Liver (tissue), 9 donors: ENCODE data around the gene SDK2. TPM values are rescaled to one million over a fixed set of nuclear protein-coding genes. Genes with fewer than 3 reads are reported as not detected.

ENCODE experiments used
- DNase-seq: peaks from one replicate; pipeline ENCODE4 v3.0.0-alpha.2; 2017; ENCODE audit warnings: low spot score
- H3K27ac ChIP-seq, 2 donors: one replicate each; pipeline ENCODE4 v1.7.0; 2013; ENCODE audit warnings: inconsistent platforms in 2 of 2, low read length in 2 of 2, control low read depth in 1 of 2, low read depth in 1 of 2, mild to moderate bottlenecking in 1 of 2
- H3K27me3 ChIP-seq, 4 donors: one replicate each; pipeline versions ENCODE4 v1.6.1 to v1.7.0; 2013; ENCODE audit warnings: low read length in 3 of 4, inconsistent platforms in 1 of 4, mild to moderate bottlenecking in 1 of 4, moderate library complexity in 1 of 4; ENCODE audit not compliant: control insufficient read depth in 4 of 4, insufficient read depth in 4 of 4
- H3K36me3 ChIP-seq, 4 donors: one replicate each; pipeline versions ENCODE4 v1.6.1 to v1.7.0; 2013; ENCODE audit warnings: low read length in 3 of 4, mild to moderate bottlenecking in 3 of 4, low read depth in 1 of 4, moderate library complexity in 1 of 4; ENCODE audit not compliant: control insufficient read depth in 4 of 4, insufficient read depth in 3 of 4
- H3K4me1 ChIP-seq, 4 donors: one replicate each; pipeline versions ENCODE4 v1.6.1 to v1.7.0; 2013; ENCODE audit warnings: low read length in 3 of 4, mild to moderate bottlenecking in 3 of 4, moderate library complexity in 1 of 4; ENCODE audit not compliant: control insufficient read depth in 4 of 4, insufficient read depth in 4 of 4
- H3K4me3 ChIP-seq, 3 donors: one replicate each; pipeline versions ENCODE4 v1.6.1 to v1.7.0; 2013; ENCODE audit warnings: low read length in 3 of 3, control low read depth in 1 of 3, low read depth in 1 of 3, mild to moderate bottlenecking in 1 of 3
- H3K9ac ChIP-seq, 2 donors: one replicate each; pipeline ENCODE4 v1.7.0; 2013; ENCODE audit warnings: low read length in 2 of 2, mild to moderate bottlenecking in 2 of 2, moderate library complexity in 2 of 2, control low read depth in 1 of 2, low read depth in 1 of 2
- H3K9me3 ChIP-seq, 4 donors: one replicate each; pipeline versions ENCODE4 v1.6.1 to v1.7.0; 2013; ENCODE audit warnings: low read length in 3 of 4; ENCODE audit not compliant: control insufficient read depth in 4 of 4
- ATF3 ChIP-seq: IDR thresholded peaks from 2 replicates; pipeline ENCODE4 v1.6.1; 2016; ENCODE audit warnings: antibody characterized with exemption
- CTCF ChIP-seq: fragments of 150-350 bp; IDR thresholded peaks from 2 replicates; pipeline ENCODE4 v1.5.1; 2017; ENCODE audit warnings: improper control_type of control experiment, low read depth, low read length; ENCODE audit not compliant: missing input control
- EGR1 ChIP-seq, 2 donors: IDR thresholded peaks; 2 replicates each; pipeline ENCODE4 v1.6.1; 2016 to 2018; ENCODE audit warnings: antibody characterized with exemption in 2 of 2, low read depth in 2 of 2
- FOXA1 ChIP-seq: IDR thresholded peaks from 2 replicates; pipeline ENCODE4 v1.6.1; 2016; ENCODE audit warnings: antibody characterized with exemption
- FOXA2 ChIP-seq: IDR thresholded peaks from 2 replicates; pipeline ENCODE4 v1.6.1; 2016; ENCODE audit warnings: antibody characterized with exemption
- GABPA ChIP-seq, 2 donors: IDR thresholded peaks in 1 of 2; conservative IDR thresholded peaks in 1 of 2; 2 replicates each; pipeline ENCODE4 v1.6.1; 2016; ENCODE audit warnings: antibody characterized with exemption in 2 of 2, mild to moderate bottlenecking in 1 of 2, moderate library complexity in 1 of 2
- HNF4A ChIP-seq, 2 donors: conservative IDR thresholded peaks; 2 replicates each; pipeline ENCODE4 v1.6.1; 2016; ENCODE audit warnings: antibody characterized with exemption in 2 of 2, mild to moderate bottlenecking in 2 of 2
- HNF4G ChIP-seq: IDR thresholded peaks from 2 replicates; pipeline ENCODE4 v1.6.1; 2016; ENCODE audit warnings: antibody characterized with exemption
- JUND ChIP-seq, 2 donors: IDR thresholded peaks; 2 replicates each; pipeline ENCODE4 v1.6.1; 2016; ENCODE audit warnings: antibody characterized with exemption in 2 of 2
- MAX ChIP-seq: IDR thresholded peaks from 2 replicates; pipeline ENCODE4 v1.6.1; 2016; ENCODE audit warnings: antibody characterized with exemption
- NR2F2 ChIP-seq: IDR thresholded peaks from 2 replicates; pipeline ENCODE4 v1.6.1; 2016; ENCODE audit warnings: antibody characterized with exemption
- REST ChIP-seq: IDR thresholded peaks from 2 replicates; pipeline ENCODE4 v1.6.1; 2016; ENCODE audit warnings: antibody characterized with exemption, mild to moderate bottlenecking
- SP1 ChIP-seq: IDR thresholded peaks from 2 replicates; pipeline ENCODE4 v1.6.1; 2018; ENCODE audit warnings: antibody characterized with exemption, mild to moderate bottlenecking
- TAF1 ChIP-seq: conservative IDR thresholded peaks from 2 replicates; pipeline ENCODE4 v1.6.1; 2016; ENCODE audit warnings: antibody characterized with exemption, mild to moderate bottlenecking
- YY1 ChIP-seq: IDR thresholded peaks from 2 replicates; pipeline ENCODE4 v1.6.1; 2016; ENCODE audit warnings: antibody characterized with exemption, mild to moderate bottlenecking
- ZBTB33 ChIP-seq: IDR thresholded peaks from 2 replicates; pipeline ENCODE4 v1.6.1; 2016; ENCODE audit warnings: antibody characterized with exemption
- WGBS: extraction: QIAGEN DNeasy Blood & Tissue Kit; methylation state at CpG from one replicate; pipeline ENCODE4 v1.1.7; 2013; 5-methylcytosine and 5-hydroxymethylcytosine counted together
- polyA plus RNA-seq, 2 donors: library from polyadenylated mRNA; stranded (reverse) in 1 of 2; unstranded in 1 of 2; fragments of 200-250 nt in 1 of 2; fragments of >200 nt in 1 of 2; fragmentation: Nextera tagmentation in 1 of 2; extraction: Ambion mirVana in 1 of 2; gene quantifications; one replicate each; pipeline versions ENCODE4 v1.2.1 to v1.2.3, GENCODE V29; 2013 to 2015
- total RNA-seq, 2 donors: library from RNA; depleted of rRNA; stranded (reverse); fragments of >200 nt; gene quantifications; one replicate each; pipeline ENCODE4 v1.2.3, GENCODE V29; 2014
- donor health status: healthy.
- donor health status: healthy.
- donor health status: healthy.
- donor health status: healthy.
- donor health status: healthy.

SDK2 gene
- total and polyA plus RNA-seq, 4 donors, result 0.05 to 0.42 (median 0.10) TPM

- no peak overlapping the region for H3K4me3 ChIP-seq
- WGBS, result 82% methylated on average over 12 of the region's 12 CpGs
- no peak for DNase-seq
- H3K27ac ChIP-seq, result no peak overlapping the region
- no peaks in the 10 kb centered on the region for H3K27me3 ChIP-seq
- no peak overlapping the region for H3K9ac ChIP-seq
- no peak for TF ChIP-seq ZBTB33
- TF ChIP-seq YY1, result no peak
- no peak for TF ChIP-seq EGR1 (IDR thresholded peaks at IDR 0.05; ENCODE audit: low read depth in 2 of 2)
- no peak for TF ChIP-seq HNF4A (conservative IDR thresholded peaks at IDR 0.05)
- no peak for TF ChIP-seq ATF3
- no peak for TF ChIP-seq GABPA (IDR thresholded peaks at IDR 0.05 in 1 of 2, conservative IDR thresholded peaks at IDR 0.05 in 1 of 2)
- no peak for TF ChIP-seq FOXA1
- no peak for TF ChIP-seq FOXA2
- no peak for TF ChIP-seq NR2F2
- no peak for TF ChIP-seq TAF1
- no peak for TF ChIP-seq REST
- no peak for TF ChIP-seq JUND (IDR thresholded peaks at IDR 0.05)
- no peak for TF ChIP-seq CTCF
- no peak for TF ChIP-seq MAX
- no peak for TF ChIP-seq SP1
- H3K9me3 ChIP-seq, result peaks cover 0 to 2% (median 0%) of the 10 kb centered on the region in 4 donors
- no peaks in the 10 kb centered on the region for H3K4me1 ChIP-seq
- H3K36me3 ChIP-seq, result no peaks in the 10 kb centered on the region
These were observed 18.1 kb downstream of the SDK2 start for GRCh38 chr17:73625991-73626673.

GRCh38 chr17:73625006-73625405 lies 19.2 kb downstream of the SDK2 start:
- Histone ChIP-seq H3K9ac (no peak overlapping the region), H3K36me3 (no peaks in the 10 kb centered on the region), H3K4me1 (no peaks in the 10 kb centered on the region), H3K4me3 (no peak overlapping the region), H3K27me3 (no peaks in the 10 kb centered on the region), H3K27ac (no peak overlapping the region), H3K9me3 (peaks cover 0 to 2% (median 0%) of the 10 kb centered on the region in 4 donors)
- WGBS, result 79% methylated on average over 7 of the region's 7 CpGs
- no peak for DNase-seq
- no peak for TF ChIP-seq FOXA2
- no peak for TF ChIP-seq HNF4G
- no peak for TF ChIP-seq EGR1 (IDR thresholded peaks at IDR 0.05; ENCODE audit: low read depth in 2 of 2)
- no peak for TF ChIP-seq CTCF
- TF ChIP-seq TAF1, result no peak
- no peak for TF ChIP-seq ZBTB33
- no peak for TF ChIP-seq ATF3
